Measurements from ENCODE around the gene MAN2A2. TPM values are rescaled to one million over a fixed set of nuclear protein-coding genes. Genes with fewer than 3 reads are reported as not detected.

MAN2A2 gene
- total RNA-seq, 1 donor from 2014 or later = 33.3 TPM

GRCh38 chr15:90954712-90955623 lies 51.9 kb downstream of the MAN2A2 start, which contains the start of gene RCCD1:
TSS of gene RCCD1 (plus strand) at chr15:90954884. CDS start at chr15:90956735, 1,851 bp downstream.
- DNase-seq (ENCODE audit: low read depth) = peak; percentile 85

GRCh38 chr15:90955624-90956273 lies 52.6 kb downstream of the MAN2A2 start:
- Histone ChIP-seq H3K4me3 (ENCODE audit: low read depth, low read length) (peak overlapping the region; percentile 77), H3K27me3 (ENCODE audit: control insufficient read depth, insufficient read depth, low read length) (no peaks in the 10 kb centered on the region), H3K36me3 (ENCODE audit: control insufficient read depth, insufficient read depth, low read length) (no peaks in the 10 kb centered on the region)
- no peak for TF ChIP-seq CTCF (IDR thresholded peaks at IDR 0.05; ENCODE audit: insufficient read depth, low read length, poor library complexity, severe bottlenecking)
- DNase-seq (ENCODE audit: low read depth) = no peak

More at GRCh38 chr15:90954712-90955623, 51.9 kb downstream of the MAN2A2 start, which contains the start of gene RCCD1:
- Histone ChIP-seq H3K27me3 (ENCODE audit: control insufficient read depth, insufficient read depth, low read length) (no peaks in the 10 kb centered on the region), H3K4me3 (ENCODE audit: low read depth, low read length) (peak within 1 kb of the TSS; percentile 77), H3K36me3 (ENCODE audit: control insufficient read depth, insufficient read depth, low read length) (peaks cover 2% of the 10 kb centered on the region)
- TF ChIP-seq CTCF (IDR thresholded peaks at IDR 0.05; ENCODE audit: insufficient read depth, low read length, poor library complexity, severe bottlenecking) = no peak

- TF ChIP-seq CTCF (IDR thresholded peaks at IDR 0.05; ENCODE audit: insufficient read depth, low read length, poor library complexity, severe bottlenecking) = peak; percentile 60
- Histone ChIP-seq H3K36me3 (ENCODE audit: control insufficient read depth, insufficient read depth, low read length) (no peaks in the 10 kb centered on the region), H3K27me3 (ENCODE audit: control insufficient read depth, insufficient read depth, low read length) (no peaks in the 10 kb centered on the region), H3K4me3 (ENCODE audit: low read depth, low read length) (peak overlapping the region; percentile 67)
- DNase-seq (ENCODE audit: low read depth) = no peak
These were observed 53.4 kb downstream of the MAN2A2 start for GRCh38 chr15:90956274-90957030.

GRCh38 chr15:90957031-90957790 lies 54.1 kb downstream of the MAN2A2 start:
- Histone ChIP-seq H3K4me3 (ENCODE audit: low read depth, low read length) (peak overlapping the region; percentile 67), H3K27me3 (ENCODE audit: control insufficient read depth, insufficient read depth, low read length) (no peaks in the 10 kb centered on the region), H3K36me3 (ENCODE audit: control insufficient read depth, insufficient read depth, low read length) (no peaks in the 10 kb centered on the region)
- no peak for TF ChIP-seq CTCF (IDR thresholded peaks at IDR 0.05; ENCODE audit: insufficient read depth, low read length, poor library complexity, severe bottlenecking)
- no peak for DNase-seq (ENCODE audit: low read depth)

GRCh38 chr15:90957791-90958190 lies 54.7 kb downstream of the MAN2A2 start:
- H3K27me3 ChIP-seq (ENCODE audit: control insufficient read depth, insufficient read depth, low read length) = no peaks in the 10 kb centered on the region
- no peak for DNase-seq (ENCODE audit: low read depth)
- TF ChIP-seq CTCF (IDR thresholded peaks at IDR 0.05; ENCODE audit: insufficient read depth, low read length, poor library complexity, severe bottlenecking) = no peak
- H3K36me3 ChIP-seq (ENCODE audit: control insufficient read depth, insufficient read depth, low read length) = no peaks in the 10 kb centered on the region
- H3K4me3 ChIP-seq (ENCODE audit: low read depth, low read length) = no peak overlapping the region

All from kidney epithelial cell (primary cell).